Stimulated activated CD8-positive, alpha-beta memory T cell treated with anti-CD3 and anti-CD28 coated beads, Interleukin-2, amount 100 ng/mL, for 1 hour (primary cell): ENCODE results near the gene OSBPL3.
"Not testable (repeated sequence)": the region's sequence is repeated elsewhere in the genome, so short reads cannot be mapped to it uniquely, and the experiment has no call there.

Source experiments
- DNase-seq, 2 donors: peaks; one replicate each; pipeline ENCODE4 v3.0.0-alpha.2; 2020; ENCODE audit warnings: low read depth in 2 of 2

OSBPL3 gene

GRCh38 chr7:24979863-24980533, at the start of gene OSBPL3:
Gene OSBPL3 (minus strand): TSS chr7:24980178. CDS start chr7:24892472, 87,706 bp downstream.
- DNase-seq = peak; percentile 93 to 96

- no peak for DNase-seq
These were observed 49.1 kb upstream of the OSBPL3 start for GRCh38 chr7:25029075-25029474.

GRCh38 chr7:25028370-25029021, 48.5 kb upstream of the OSBPL3 start:
- DNase-seq = no peak

- DNase-seq = no peak
These were observed 46.2 kb upstream of the OSBPL3 start for GRCh38 chr7:25026156-25026555.

GRCh38 chr7:25025218-25025671, 45.3 kb upstream of the OSBPL3 start:
- DNase-seq = no peak

- no peak for DNase-seq
These were observed 44.1 kb upstream of the OSBPL3 start for GRCh38 chr7:25024066-25024465.

- DNase-seq = not testable (repeated sequence)
These were observed 37.7 kb upstream of the OSBPL3 start for GRCh38 chr7:25017671-25018070.

GRCh38 chr7:25014756-25015155, 34.8 kb upstream of the OSBPL3 start:
- no peak for DNase-seq

GRCh38 chr7:25012710-25013109, 32.7 kb upstream of the OSBPL3 start:
- not testable (repeated sequence) for DNase-seq

- DNase-seq = no peak
These were observed 32.3 kb upstream of the OSBPL3 start for GRCh38 chr7:25012254-25012653.

GRCh38 chr7:25009257-25009656, 29.3 kb upstream of the OSBPL3 start:
- no peak for DNase-seq

GRCh38 chr7:25007668-25008067, 27.7 kb upstream of the OSBPL3 start:
- DNase-seq = no peak

- no peak for DNase-seq
These were observed 26.3 kb upstream of the OSBPL3 start for GRCh38 chr7:25006276-25006675.

GRCh38 chr7:25005658-25006057, 25.7 kb upstream of the OSBPL3 start:
- DNase-seq = no peak

- DNase-seq = no peak
These were observed 22.8 kb upstream of the OSBPL3 start for GRCh38 chr7:25002786-25003185.

GRCh38 chr7:24995466-24995865, 15.5 kb upstream of the OSBPL3 start:
- no peak for DNase-seq

GRCh38 chr7:24992314-24992713, 12.3 kb upstream of the OSBPL3 start:
- DNase-seq = no peak

GRCh38 chr7:24991353-24991752, 11.4 kb upstream of the OSBPL3 start:
- no peak for DNase-seq

GRCh38 chr7:24987331-24987842, 7.4 kb upstream of the OSBPL3 start:
- no peak for DNase-seq

- no peak for DNase-seq
These were observed 2.9 kb upstream of the OSBPL3 start for GRCh38 chr7:24982917-24983316.

GRCh38 chr7:24981171-24981951, 1.4 kb upstream of the OSBPL3 start:
- DNase-seq = peak in 1 of 2 donors; percentile 13

GRCh38 chr7:24980534-24981170, 674 bp upstream of the OSBPL3 start:
- no peak for DNase-seq
